Cortex of kidney (tissue), 1 donor: ENCODE results near the gene VEZT.

Source experiments
- DNase-seq: peaks from one replicate; lab custom pipeline; 2025; lab: John Stamatoyannopoulos, UW

The VEZT gene

DNA sequence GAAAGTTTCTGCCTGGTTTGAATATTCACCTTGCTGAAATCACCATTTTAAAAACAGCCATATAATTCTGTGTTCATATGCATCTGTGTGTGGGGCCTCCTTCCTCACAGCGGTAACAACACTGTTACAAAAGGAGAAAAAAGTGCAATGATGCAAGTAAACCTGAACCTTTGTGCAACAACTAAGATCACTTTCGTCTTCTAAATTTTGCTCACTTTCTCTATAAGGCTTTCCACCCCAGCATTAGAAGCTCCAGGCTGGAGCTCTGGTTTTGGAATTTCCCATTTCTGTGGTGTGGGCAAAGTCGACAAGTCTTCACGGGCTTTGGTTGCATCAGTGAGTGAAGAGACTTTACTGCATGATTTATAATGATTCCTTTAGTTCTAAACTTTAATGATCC lies 18.7 kb upstream of the VEZT start:
- no peak for DNase-seq

DNA sequence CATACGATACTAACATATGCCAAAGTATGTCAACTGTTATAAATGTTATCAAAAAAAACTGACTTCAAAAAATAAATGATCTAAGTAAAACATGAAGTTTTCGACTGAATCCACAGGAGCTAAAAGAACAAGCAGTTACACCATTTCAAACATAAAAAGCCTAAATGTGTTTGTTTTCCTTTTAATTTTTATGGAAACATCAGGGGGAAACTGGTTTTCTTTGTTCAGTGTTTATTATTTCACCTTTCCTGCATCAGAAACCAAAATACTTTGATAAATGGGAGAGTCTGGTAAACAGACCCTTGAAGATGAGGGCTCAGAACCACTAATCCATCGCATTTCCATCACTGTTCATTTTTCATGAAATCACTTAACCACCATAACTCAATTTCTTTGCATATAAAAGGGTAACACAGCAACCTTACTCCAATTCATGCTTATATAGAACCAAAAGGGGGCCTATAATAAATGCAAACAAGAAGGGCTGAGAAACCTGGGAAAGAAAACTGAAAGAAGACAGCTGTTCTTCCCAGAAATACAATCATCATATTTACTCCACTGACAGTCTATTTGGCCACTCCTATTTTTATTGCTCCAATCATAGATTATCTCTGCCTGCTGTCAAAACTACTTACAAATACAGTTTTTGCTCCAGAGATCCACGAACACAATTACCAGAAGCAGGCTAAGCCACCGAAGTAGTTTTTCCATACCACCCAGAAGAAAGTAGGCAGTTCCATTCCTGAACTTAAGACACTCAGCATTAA lies 17.3 kb upstream of the VEZT start:
- no peak for DNase-seq

DNA sequence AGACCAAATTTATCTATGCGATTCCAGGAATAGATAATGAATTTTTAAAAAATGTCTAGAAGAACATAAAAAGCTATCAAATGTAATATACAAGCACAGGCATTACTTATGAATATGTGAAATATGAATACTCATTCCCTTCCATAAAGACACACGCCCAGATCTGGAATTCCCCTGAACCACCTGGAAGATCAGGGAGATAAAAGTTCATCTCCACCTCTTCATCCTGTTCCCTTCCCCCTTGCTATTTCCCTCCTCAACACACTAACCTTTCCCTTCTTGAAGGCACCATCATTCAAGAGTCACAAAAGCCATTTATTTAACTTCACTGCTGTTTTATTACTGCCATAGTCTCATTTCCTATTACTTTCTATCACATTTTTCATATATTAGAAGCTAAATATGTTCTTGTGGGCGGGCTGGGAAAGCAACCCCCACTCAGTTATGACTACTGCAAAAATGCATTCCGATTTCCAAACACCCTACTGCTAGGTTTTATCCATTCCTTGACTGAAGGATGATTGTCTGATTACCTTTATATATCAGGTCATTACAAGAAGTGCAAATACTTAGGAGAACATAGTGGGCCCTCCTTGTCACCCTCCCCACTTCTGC lies 16.4 kb upstream of the VEZT start:
- no peak for DNase-seq

DNA sequence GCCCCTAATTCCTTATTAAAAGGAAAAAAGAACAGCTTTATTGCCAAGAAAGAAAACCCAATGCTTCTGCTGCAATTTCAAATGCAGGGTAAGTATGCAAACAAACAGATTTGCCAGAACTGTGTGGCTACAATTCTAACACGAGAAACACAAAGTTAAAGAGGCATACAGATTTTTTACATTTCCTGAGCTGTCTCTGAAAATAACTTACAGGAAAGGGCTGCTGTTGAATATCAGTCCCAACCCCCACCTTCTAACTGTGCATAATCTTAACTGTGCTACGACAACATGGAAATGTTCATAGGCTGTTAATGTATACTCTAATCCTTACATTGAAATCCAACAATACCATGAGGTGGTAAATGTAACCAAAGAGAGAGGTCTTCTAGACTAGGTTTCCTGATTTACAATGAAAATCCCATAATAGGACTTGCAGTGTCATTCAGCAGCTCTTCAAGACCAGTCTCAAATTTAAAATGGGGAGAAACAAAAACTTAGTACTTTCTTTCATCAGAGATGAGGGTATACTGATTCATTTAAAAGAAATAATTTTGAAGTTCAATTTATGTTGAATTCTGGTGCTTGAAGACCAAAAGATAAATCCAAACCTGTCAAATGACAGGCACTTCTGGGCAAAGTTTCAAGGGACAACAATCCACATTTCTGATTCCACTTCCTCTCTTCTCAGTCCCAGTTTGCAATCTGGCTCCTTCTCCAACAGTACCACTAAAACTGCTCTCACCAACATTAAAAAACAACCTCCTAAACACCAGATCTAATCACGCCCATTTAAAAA lies 14.7 kb upstream of the VEZT start:
- no peak for DNase-seq

DNA sequence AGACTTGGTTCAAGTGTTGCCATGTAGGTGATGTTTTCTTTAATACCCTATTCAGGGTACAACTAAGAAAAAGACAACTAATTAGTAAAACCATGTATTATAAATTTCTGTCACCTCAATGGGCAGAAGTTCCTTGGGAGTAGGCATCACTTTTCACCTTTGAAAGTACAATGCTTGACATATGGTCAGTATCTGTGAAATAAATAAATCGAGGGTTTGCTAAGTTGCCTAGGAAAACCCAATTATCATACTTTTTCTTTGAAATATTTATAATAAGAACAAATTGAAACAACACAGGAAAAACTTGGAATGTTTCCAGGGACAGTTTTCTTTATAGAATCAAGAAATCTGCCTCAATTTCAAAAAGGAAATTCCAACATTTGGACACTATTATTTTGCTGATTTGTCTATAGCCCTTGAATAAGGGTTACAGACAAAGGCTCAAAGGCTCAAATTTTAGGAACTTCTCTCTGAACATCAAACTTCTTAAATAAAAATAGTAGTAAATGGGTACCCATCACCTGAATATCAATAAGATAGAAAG lies 14.0 kb upstream of the VEZT start:
- no peak for DNase-seq

DNA sequence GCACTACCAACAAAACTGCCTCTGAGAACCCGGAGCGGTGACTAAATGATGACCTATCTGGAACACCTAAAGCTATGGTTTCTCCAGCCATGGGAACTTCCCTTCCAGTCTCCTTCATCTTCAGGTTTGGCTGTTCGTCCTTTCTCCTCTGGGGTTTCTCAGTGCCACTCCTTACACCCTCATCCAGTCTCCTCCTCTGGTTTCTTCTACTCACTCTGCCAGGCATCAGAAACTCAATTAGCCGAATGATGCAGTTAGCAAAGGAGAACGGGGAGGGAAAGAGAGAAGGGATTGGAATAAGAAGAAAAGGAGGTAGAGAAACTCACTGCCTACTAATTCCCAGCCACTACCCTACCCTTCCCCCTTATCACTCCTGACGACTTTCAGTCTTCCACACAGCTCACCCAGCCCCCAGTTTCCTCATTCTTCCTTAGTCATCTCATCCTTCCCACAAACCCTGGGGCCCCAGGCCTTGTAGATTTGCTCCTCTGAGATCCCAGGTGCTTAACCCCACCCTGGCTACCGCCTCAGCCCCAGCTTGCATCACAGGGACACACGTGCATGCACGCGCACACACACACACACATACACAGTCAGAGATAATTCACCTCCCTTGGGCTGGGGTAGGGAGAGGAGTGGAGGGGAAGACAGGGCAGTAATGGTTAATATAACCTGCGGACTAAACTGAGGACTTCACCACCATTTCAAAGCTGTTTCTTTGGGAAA lies 13.3 kb upstream of the VEZT start:
- DNase-seq, result no peak

DNA sequence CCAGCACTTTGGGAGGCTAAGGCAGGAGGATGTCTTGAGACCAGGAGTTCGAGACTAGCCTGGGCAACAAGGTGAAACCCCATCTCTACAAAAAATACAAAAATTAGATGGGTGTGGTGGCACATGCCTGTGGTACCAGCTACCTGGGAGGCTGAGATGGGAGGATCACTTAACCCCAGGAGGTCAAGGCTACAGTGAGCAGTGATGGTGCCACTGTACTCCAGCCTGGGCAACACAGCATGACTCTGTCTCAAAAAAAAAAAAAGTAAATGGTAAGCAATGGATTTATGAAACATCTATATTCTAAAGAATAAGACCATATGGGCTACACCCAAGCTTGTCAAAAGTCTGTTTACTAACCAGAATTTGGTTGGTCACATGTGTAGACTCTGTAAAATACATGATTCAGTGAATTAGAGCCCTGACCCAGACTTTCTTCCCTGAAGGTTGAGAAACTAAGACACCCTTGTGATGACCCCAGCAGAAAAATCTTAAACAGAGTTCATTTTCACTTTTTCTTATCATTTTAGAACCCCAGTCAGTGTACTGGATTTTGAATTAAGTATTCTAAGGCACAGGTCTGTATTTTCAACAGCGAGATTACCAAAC lies 12.5 kb upstream of the VEZT start:
- no peak for DNase-seq

DNA sequence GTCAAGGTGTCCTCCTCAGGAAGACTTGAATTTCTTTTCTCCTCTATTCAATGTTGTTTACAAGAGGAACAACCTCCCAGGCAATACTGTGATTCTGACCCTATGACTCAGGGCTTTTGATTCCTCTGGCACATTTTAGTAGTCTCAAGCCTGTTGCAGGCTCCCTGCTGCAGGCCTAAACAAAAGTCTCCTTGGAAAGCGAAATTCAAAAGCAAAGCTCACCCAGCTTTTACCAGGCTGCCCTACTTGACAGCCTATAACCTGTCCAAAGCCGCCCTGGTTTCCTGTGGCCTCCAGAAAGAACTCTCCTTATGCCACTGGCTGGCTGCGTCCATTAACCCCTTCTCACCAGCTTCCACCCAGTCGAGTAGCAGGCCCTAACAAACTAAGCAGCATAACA lies 11.9 kb upstream of the VEZT start:
- no peak for DNase-seq

DNA sequence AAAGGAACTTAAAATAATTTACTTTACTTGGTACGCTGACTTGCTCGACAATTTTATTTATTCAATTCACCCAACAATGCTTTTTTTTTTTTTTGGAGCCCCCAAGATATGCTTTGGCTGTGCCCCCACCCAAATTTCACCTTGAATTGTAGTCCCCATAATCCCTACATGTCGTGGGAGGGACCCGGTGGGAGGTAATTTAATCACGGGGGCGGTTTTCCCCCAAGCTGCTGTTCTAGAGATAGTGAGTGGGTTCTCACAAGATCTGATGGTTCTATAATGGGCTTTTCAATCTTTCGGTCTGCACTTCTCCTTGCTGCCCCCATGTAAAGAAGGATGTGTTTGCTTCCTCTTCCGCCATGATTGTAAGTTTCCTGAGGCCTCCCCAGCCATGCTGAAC lies 10.7 kb upstream of the VEZT start:
- DNase-seq, result no peak

DNA sequence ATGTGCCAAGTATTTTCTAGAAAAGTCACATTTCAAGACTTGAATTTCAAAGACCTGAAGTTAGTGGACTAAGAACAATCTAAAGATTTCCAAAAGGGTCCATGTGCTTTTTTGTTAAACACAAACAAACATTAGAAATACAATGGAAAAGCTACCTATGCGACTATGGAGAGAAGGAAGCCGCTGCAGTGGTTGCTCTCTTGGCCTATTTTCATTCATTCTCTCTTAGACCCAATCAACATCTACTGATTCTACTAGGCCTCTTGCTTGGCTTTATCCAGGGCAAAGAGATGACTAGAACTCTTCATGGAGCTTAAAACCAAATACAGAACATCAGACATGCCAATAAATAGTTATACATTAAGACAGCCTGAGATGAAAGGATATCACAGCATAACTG lies 10.2 kb upstream of the VEZT start:
- DNase-seq, result no peak

DNA sequence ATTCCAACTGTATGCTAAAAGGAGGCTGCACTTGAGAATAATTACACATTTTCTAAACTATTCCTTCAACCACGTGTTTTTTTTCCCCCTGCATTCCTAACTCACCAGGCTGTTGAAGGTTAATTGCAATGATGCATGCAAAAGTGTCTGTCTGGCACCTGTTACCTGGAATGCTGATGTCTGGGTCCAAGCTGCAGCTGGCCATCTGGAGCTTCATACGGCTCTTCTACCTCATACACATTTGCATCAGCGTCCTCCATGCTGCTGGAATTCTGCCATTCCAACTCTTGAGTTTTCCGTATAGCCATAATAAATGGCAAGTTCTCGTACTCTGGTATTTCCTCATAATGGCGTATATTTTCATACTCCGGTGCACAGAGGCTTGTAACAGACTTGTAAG lies 8.9 kb upstream of the VEZT start:
- DNase-seq, result no peak

DNA sequence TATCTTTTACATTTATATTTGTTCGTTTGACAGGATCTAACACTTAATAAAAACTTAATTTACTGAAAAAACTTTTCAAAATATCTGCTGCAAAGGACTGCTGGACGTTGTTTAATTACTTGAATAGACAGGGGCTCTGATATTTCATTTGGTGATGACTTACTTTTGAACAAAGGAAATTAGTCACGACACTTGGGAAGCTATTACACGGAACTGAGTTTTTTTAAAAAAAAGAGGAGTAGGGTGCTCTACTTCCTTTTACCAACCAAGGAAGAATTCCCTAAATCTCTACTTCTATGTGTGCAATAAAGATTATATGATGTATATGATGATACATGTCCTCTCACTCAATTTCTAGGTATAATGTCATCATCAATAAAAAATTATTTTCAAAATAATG lies 5.0 kb upstream of the VEZT start:
- no peak for DNase-seq

DNA sequence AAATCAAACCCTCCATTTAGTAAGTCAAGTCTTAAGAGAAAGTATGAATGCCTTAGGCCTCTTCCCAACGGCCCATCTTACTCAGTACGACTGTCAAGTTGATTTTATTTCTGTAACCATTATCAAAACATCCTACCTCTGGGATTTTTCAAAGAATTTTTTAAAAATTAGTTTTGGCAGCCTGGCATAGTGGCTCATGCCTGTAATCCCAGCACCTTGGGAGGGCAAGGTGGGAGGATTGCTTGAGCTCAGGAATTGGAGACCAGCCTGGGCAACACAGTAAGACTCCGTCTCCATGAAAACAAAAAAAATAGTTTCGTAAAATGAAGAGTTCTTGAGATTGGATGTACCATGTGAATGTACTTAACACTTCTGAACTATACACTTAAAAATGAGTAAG lies 4.5 kb upstream of the VEZT start:
- no peak for DNase-seq

DNA sequence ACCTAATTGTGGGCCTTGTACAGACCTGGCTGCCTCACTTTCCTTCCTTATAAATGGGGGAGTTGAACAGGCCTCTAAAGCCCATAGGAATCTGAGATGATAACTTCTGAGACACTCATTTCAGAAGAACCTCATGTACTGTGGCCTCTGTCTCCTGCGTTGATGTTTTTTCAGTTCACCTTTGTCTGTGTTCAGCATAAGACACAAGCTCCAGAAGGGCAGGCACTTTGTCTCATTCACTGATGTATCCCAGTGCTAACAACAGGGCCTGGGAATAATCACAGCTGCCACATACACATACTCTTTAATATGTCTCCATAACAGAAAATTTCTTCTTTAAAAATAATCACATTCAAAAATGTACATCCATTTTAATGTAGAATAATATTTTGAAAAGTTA lies 3.7 kb upstream of the VEZT start:
- no peak for DNase-seq

DNA sequence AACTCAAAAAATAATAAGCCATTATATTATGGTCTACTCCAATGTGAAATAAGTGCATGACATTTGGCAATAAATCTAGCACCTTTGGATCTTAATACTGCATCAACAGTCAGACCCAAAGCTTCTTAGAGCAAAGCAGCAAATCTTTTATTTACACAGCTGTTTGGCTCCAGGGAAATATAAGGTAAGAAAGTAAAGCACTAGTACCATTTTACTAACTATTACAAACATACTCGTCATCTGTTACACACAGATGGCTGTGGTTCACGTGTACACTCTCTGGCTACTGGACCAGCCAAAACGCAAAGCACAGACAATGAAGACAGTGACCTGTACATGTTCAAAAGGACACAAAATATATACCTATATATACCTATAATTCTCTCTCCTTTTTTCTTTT lies 3.1 kb upstream of the VEZT start:
- DNase-seq, result no peak

DNA sequence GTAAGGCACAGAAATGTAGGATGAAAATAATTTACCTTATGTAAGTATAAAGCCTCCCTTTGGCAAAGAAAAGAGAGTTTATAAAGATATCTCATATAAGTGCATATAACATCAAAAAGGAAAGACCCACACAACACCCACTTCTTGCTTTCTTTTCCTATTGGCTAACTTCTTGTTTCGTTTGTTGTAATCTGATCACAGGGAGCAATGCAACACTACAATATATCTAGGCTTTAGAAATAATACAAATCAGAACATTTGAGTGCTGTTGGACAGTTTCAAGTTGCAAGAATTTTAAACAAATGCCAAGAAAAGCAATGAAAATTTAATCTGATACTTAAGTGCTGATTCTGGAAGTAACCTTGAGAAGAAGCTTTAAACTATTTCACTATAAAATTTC lies 1.7 kb upstream of the VEZT start:
- no peak for DNase-seq

DNA sequence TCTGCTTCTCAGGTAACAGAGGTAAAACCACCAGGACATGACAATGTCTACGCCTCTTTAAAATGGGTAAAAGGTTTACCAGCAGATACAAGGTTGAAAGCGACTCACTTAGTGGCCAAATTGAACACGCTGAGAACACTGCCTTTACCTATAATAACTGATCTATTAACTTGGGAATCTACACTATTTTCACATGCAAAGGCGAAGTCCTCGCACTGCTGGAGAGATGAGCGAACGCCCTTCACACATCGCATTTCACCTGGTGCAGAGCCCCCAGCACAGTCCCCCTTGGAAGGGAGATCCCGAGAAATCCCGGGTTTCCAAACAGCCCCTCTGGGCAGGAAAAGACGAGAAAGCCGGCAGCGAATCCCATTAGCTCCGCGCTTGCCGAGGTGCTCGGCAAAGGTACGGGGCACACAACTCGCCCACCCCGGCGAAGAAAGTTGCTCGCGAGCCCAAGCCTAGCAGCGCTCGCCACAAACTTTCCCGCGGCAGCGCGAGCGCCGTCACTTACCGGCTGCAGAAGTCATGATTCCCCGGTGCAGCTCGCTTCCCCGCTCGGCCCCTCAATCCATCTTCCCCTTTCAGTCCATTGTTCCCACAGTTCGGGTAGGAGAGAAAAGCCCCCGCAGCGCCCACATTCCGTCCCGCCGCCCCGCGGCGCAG lies 763 bp upstream of the VEZT start:
- no peak for DNase-seq

DNA sequence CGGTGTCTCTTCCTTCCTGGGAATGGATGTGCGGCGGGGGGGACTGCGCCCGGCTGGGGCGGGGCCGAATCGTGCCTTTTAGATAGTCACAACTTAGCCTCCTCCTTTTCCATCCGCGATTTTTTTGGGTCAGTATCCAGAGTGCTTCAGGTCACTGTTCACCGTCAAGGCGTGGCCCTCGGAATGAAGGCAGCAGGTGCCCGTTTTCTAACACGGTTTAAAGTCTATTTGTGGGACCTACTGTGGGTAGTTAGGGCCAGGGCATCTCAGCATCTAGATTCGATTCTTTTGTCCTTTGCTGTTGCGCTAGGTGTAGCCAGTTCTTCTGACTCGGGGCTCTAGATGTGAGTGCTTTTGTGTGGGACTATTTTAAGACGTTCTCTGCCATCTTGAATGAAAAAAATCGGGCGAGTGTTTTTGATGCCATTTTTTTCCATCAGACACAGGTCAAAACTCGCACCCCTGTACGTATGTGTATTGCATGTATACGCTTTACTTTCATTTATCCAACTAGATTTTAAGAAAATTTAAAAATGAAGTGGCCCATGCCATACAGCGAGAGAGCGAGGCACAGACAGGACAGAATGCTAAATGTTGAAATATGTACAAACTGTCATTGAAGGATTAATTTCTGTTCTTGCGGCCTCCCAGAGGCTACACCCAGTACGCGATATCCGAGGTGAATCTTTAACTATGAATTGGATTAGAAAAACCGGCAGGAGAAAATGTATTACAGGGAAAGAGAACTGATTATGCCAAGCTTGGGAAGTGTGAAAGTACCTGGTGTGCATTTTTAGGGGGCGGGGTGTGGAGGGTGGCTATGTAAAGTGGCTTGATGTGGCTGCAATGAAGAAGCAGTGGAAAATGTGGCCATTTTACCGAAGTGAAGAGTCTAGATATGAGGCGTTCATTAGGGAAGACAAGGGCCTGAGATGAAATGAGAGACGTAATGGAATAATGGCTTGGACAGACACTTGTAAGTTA lies 835 bp downstream of the VEZT start:
- no peak for DNase-seq

DNA sequence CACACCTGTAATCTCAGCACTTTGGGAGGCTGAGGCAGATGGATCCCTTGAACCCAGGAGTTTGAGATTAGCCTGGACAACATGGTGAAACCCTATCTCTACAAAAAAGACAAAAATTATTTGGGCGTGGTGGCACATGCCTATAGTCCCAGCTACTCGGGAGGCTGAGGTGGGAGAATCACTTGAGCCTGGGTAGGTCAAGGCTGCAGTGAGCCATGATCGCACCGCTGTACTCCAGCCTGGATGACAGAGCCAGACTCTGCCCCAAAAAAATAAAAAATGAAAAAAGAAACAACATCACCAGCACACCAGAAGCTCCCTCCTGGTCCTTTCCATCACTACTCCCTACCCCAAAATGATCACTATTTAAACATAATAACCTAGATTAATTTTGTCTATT lies 2.6 kb downstream of the VEZT start:
- no peak for DNase-seq

DNA sequence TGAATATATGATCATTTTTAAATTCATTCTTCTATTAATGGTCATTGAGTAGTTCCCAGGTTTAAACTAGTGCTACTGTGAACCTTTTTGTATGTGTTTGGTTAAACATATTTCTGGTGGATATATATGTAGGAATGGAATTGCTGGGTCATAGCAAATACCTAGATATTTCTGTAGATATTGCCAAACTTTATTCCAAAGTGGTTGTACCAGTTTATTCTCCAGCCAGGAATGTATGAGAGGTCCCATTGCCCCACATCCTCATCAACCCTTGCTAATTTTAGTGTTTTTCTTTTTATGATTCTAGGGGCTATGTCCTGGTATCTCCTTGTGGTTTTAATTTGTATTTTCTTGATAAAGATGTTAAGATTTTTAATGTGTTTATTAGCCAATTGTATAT lies 3.1 kb downstream of the VEZT start:
- no peak for DNase-seq
